Measurements from ENCODE around the gene F10.
"Not testable (repeated sequence)": the region's sequence is repeated elsewhere in the genome, so short reads cannot be mapped to it uniquely, and the experiment has no call there.

Gene F10

GRCh38 chr13:113153810-113154748 lies 31.5 kb downstream of the F10 start:
- peak; percentile 77 for DNase-seq (ENCODE audit: low read depth)

- no peak for DNase-seq (ENCODE audit: low read depth)
Observed at GRCh38 chr13:113155201-113155600, 32.6 kb downstream of the F10 start.

GRCh38 chr13:113155982-113156655 lies 33.5 kb downstream of the F10 start:
- peak; percentile 16 for DNase-seq (ENCODE audit: low read depth)

GRCh38 chr13:113157206-113157928 lies 34.8 kb downstream of the F10 start:
- no peak for DNase-seq (ENCODE audit: low read depth)

- no peak for DNase-seq (ENCODE audit: low read depth)
Observed at GRCh38 chr13:113157929-113158747, 35.5 kb downstream of the F10 start, which contains the start of gene PROZ. Gene PROZ (plus strand): TSS chr13:113158648. CDS start chr13:113158661, 13 bp downstream.

- DNase-seq (ENCODE audit: low read depth) = no peak
Observed at GRCh38 chr13:113158946-113159345, 36.3 kb downstream of the F10 start.

- DNase-seq (ENCODE audit: low read depth) = no peak
Observed at GRCh38 chr13:113159701-113160100, 37.1 kb downstream of the F10 start.

GRCh38 chr13:113160983-113161382 lies 38.4 kb downstream of the F10 start:
- no peak for DNase-seq (ENCODE audit: low read depth)

- no peak for DNase-seq (ENCODE audit: low read depth)
Observed at GRCh38 chr13:113161433-113161832, 38.8 kb downstream of the F10 start.

GRCh38 chr13:113161975-113162374 lies 39.4 kb downstream of the F10 start:
- not testable (repeated sequence) for DNase-seq (ENCODE audit: low read depth)

GRCh38 chr13:113162783-113163685 lies 40.4 kb downstream of the F10 start:
- no peak for DNase-seq (ENCODE audit: low read depth)

- no peak for DNase-seq (ENCODE audit: low read depth)
Observed at GRCh38 chr13:113164492-113164891, 41.9 kb downstream of the F10 start.

- DNase-seq (ENCODE audit: low read depth) = no peak
Observed at GRCh38 chr13:113166266-113166665, 43.7 kb downstream of the F10 start.

- no peak for DNase-seq (ENCODE audit: low read depth)
Observed at GRCh38 chr13:113166681-113167080, 44.1 kb downstream of the F10 start.

- no peak for DNase-seq (ENCODE audit: low read depth)
Observed at GRCh38 chr13:113167155-113167554, 44.6 kb downstream of the F10 start.

GRCh38 chr13:113167575-113167974 lies 45.0 kb downstream of the F10 start:
- DNase-seq (ENCODE audit: low read depth) = no peak

GRCh38 chr13:113168211-113168610 lies 45.6 kb downstream of the F10 start:
- no peak for DNase-seq (ENCODE audit: low read depth)

GRCh38 chr13:113169277-113170272 lies 47.0 kb downstream of the F10 start:
- DNase-seq (ENCODE audit: low read depth) = no peak

GRCh38 chr13:113170511-113170910 lies 47.9 kb downstream of the F10 start:
- no peak for DNase-seq (ENCODE audit: low read depth)
